Vagina (tissue), 2 donors: ENCODE results near the gene PIK3R3.

Experiments used
- CTCF ChIP-seq, 3 experiments: fragments of 450-650 bp in 2 of 3; fragments of 200-600 bp in 1 of 3; sonication (generic) in 1 of 3; IDR thresholded peaks; one replicate each; pipeline ENCODE4 v1.5.1; 2017 to 2019; ENCODE audit warnings: antibody characterized with exemption in 3 of 3, mild to moderate bottlenecking in 2 of 3, moderate library complexity in 2 of 3
- POLR2A ChIP-seq, 2 donors: fragments of 450-650 bp; IDR thresholded peaks; one replicate each; pipeline ENCODE4 v1.6.1; 2017; ENCODE audit warnings: antibody characterized with exemption in 2 of 2, mild to moderate bottlenecking in 2 of 2, moderate library complexity in 2 of 2

GRCh38 chr1:46034601-46035516 is 97.6 kb downstream of the PIK3R3 start:
- TF ChIP-seq CTCF (IDR thresholded peaks at IDR 0.05) (no peak), POLR2A (IDR thresholded peaks at IDR 0.05) (no peak)
